HepG2 (cell line): Measurements from ENCODE around the gene PML. TPM values are rescaled to one million over a fixed set of nuclear protein-coding genes. Genes with fewer than 3 reads are reported as not detected.

ENCODE experiments used
- ADNP ChIP-seq: sonication (generic); formaldehyde crosslinking; IDR thresholded peaks from 2 replicates; pipeline ENCODE4 v1.4.0; 2020; ENCODE audit warnings: missing genetic modification reagents
- FOXK1 ChIP-seq: sonication (generic); formaldehyde crosslinking; IDR thresholded peaks from 2 replicates; pipeline ENCODE4 v1.4.0; 2020; ENCODE audit warnings: low read depth, missing genetic modification reagents, borderline replicate concordance
- FOXO1 ChIP-seq: sonication (generic); formaldehyde crosslinking; IDR thresholded peaks from 2 replicates; pipeline ENCODE4 v1.4.0; 2020; ENCODE audit warnings: missing genetic modification reagents
- HIVEP1 ChIP-seq: sonication (generic); formaldehyde crosslinking; IDR thresholded peaks from 2 replicates; pipeline ENCODE4 v1.4.0; 2020; ENCODE audit warnings: mild to moderate bottlenecking, missing genetic modification reagents
- IRF2 ChIP-seq: IDR thresholded peaks from 2 replicates; pipeline ENCODE4 v1.6.1; 2018; ENCODE audit warnings: missing genetic modification reagents, missing compliant biosample characterization
- KLF15 ChIP-seq: sonication (generic); formaldehyde crosslinking; IDR thresholded peaks from 2 replicates; pipeline ENCODE4 v1.8.1; 2023; ENCODE audit warnings: borderline replicate concordance, mild to moderate bottlenecking, inconsistent platforms, missing genetic modification reagents, mixed read lengths
- KLF6 ChIP-seq: IDR thresholded peaks from 2 replicates; pipeline ENCODE4 v1.8.0; 2016; ENCODE audit warnings: missing biosample characterization, missing genetic modification reagents
- PCBP1 ChIP-seq: fragments of 200-400 bp; formaldehyde crosslinking; IDR thresholded peaks from 2 replicates; pipeline ENCODE4 v1.6.1; 2017; ENCODE audit warnings: mild to moderate bottlenecking, low read depth, low read length, borderline replicate concordance
- PCBP2 ChIP-seq: fragments of 200-400 bp; formaldehyde crosslinking; optimal IDR thresholded peaks from 2 replicates; pipeline ENCODE3; 2018; ENCODE audit warnings: low read length, low read depth; ENCODE audit not compliant: poor library complexity, severe bottlenecking
- POLR2AphosphoS5 ChIP-seq: IDR thresholded peaks from 2 replicates; pipeline ENCODE4 v1.6.1; 2012; ENCODE audit warnings: low read depth, low read length
- RBM39 ChIP-seq: fragments of 200-400 bp; formaldehyde crosslinking; IDR thresholded peaks from one replicate; pipeline ENCODE4 v1.6.1; 2018; ENCODE audit warnings: antibody characterized with exemption, mild to moderate bottlenecking, low read depth, low read length; ENCODE audit not compliant: poor library complexity, severe bottlenecking
- RNF219 ChIP-seq: sonication (generic); formaldehyde crosslinking; IDR thresholded peaks from 2 replicates; pipeline ENCODE4 v1.5.0; 2020; ENCODE audit warnings: mild to moderate bottlenecking, missing genetic modification reagents
- SCMH1 ChIP-seq: sonication (generic); formaldehyde crosslinking; IDR thresholded peaks from 2 replicates; pipeline ENCODE4 v1.9.0; 2021; ENCODE audit warnings: missing genetic modification reagents, mild to moderate bottlenecking, borderline replicate concordance
- SUZ12 ChIP-seq: fragments of 150-350 bp; IDR thresholded peaks from 2 replicates; pipeline ENCODE4 v1.6.1; 2014; ENCODE audit warnings: low read depth, low read length
- TBL1XR1 ChIP-seq: fragments of 150-350 bp; IDR thresholded peaks from 2 replicates; pipeline ENCODE4 v1.6.1; 2014; ENCODE audit warnings: borderline replicate concordance, low read length; ENCODE audit not compliant: partially characterized antibody
- TCF12 ChIP-seq, 2 experiments: fragments of 450-650 bp in 1 of 2; sonication (generic) in 1 of 2; formaldehyde crosslinking in 1 of 2; IDR thresholded peaks; 2 replicates each; pipeline versions ENCODE4 v1.6.1 to v1.8.0; 2017 to 2022; ENCODE audit warnings: antibody characterized with exemption in 1 of 2, mild to moderate bottlenecking in 1 of 2, missing genetic modification reagents in 1 of 2, moderate library complexity in 1 of 2
- THAP11 ChIP-seq: IDR thresholded peaks from 2 replicates; pipeline ENCODE4 v1.6.1; 2016; ENCODE audit warnings: missing biosample characterization, missing genetic modification reagents
- THYN1 ChIP-seq: sonication (generic); formaldehyde crosslinking; IDR thresholded peaks from 2 replicates; pipeline ENCODE4 v1.8.1; 2023; ENCODE audit warnings: low read depth, mild to moderate bottlenecking, moderate library complexity, missing genetic modification reagents, borderline replicate concordance
- ZIK1 ChIP-seq: sonication (generic); formaldehyde crosslinking; IDR thresholded peaks from 2 replicates; pipeline ENCODE4 v1.5.0; 2020; ENCODE audit warnings: mild to moderate bottlenecking, low read depth, missing genetic modification reagents, borderline replicate concordance
- ZKSCAN5 ChIP-seq: sonication (generic); formaldehyde crosslinking; IDR thresholded peaks from 2 replicates; pipeline ENCODE4 v1.5.1; 2020; ENCODE audit warnings: mild to moderate bottlenecking, missing genetic modification reagents
- ZNF142 ChIP-seq: sonication (generic); formaldehyde crosslinking; IDR thresholded peaks from 2 replicates; pipeline ENCODE4 v1.4.0; 2020; ENCODE audit warnings: missing genetic modification reagents
- ZNF709 ChIP-seq: sonication (generic); formaldehyde crosslinking; IDR thresholded peaks from 2 replicates; pipeline ENCODE4 v1.5.0; 2020; ENCODE audit warnings: mild to moderate bottlenecking, missing genetic modification reagents
- ZSCAN31 ChIP-seq: sonication (generic); formaldehyde crosslinking; IDR thresholded peaks from 2 replicates; pipeline ENCODE4 v1.5.0; 2020; ENCODE audit warnings: low read depth, mild to moderate bottlenecking, missing genetic modification reagents
- polyA plus RNA-seq, 8 experiments: library from polyadenylated mRNA; depleted of rRNA in 3 of 8; stranded (reverse) in 7 of 8; unstranded in 1 of 8; fragments of >200 nt; fragmentation: Illumina TruSeq in 4 of 8; extraction: Trizol in 4 of 8; gene quantifications; 2 replicates each; pipeline versions ENCODE4 v1.2.1 to v1.2.3, GENCODE V29; 2011 to 2016; ENCODE audit warnings: low read depth in 4 of 8, missing spikeins in 1 of 8, mixed read lengths in 1 of 8; ENCODE audit not compliant: insufficient read depth in 1 of 8
- total RNA-seq, 5 experiments: library from RNA; depleted of rRNA; stranded (reverse); fragments of >200 nt; fragmentation: Illumina TruSeq; extraction: Trizol; gene quantifications; 2 replicates each; pipeline ENCODE4 v1.2.3, GENCODE V29; 2016; ENCODE audit warnings: low read depth in 1 of 5

PML gene
- total and polyA plus RNA-seq, 2 of the 13 experiments (the other 11 are each of a cell fraction or from before 2014, with no cell fraction given), result 2.9 to 3.9 TPM

- TF ChIP-seq ZNF709 (CRISPR knock-in tag) (no peak), ZKSCAN5 (CRISPR knock-in tag) (no peak), FOXO1 (CRISPR knock-in tag) (0 out of 2 replicates have a peak, but pooled peaks have one; percentile 16), ZIK1 (CRISPR knock-in tag) (no peak), TCF12 (IDR thresholded peaks at IDR 0.05) (no peak), TCF12 (CRISPR knock-in tag; IDR thresholded peaks at IDR 0.05) (no peak), THAP11 (CRISPR knock-in tag) (no peak), PCBP2 (no peak), IRF2 (CRISPR knock-in tag) (peak; percentile 75; the same call in 1 of the 2 replicates), HIVEP1 (CRISPR knock-in tag) (no peak), THYN1 (no peak), KLF6 (CRISPR knock-in tag) (no peak), SCMH1 (CRISPR knock-in tag) (no peak), POLR2AphosphoS5 (no peak), RNF219 (CRISPR knock-in tag) (no peak), ADNP (CRISPR knock-in tag) (no peak), RBM39 (no peak), SUZ12 (no peak), TBL1XR1 (no peak), FOXK1 (CRISPR knock-in tag) (no peak), KLF15 (CRISPR knock-in tag) (no peak), ZNF142 (CRISPR knock-in tag) (no peak), PCBP1 (no peak), ZSCAN31 (CRISPR knock-in tag) (peak; percentile 49; the same call in 1 of the 2 replicates)
Measured at GRCh38 chr15:73950831-73951561, 43.5 kb upstream of the PML start (continued).
